ENCODE results near the gene GPAM. TPM values are rescaled to one million over a fixed set of nuclear protein-coding genes. Genes with fewer than 3 reads are reported as not detected.

The GPAM gene
- total RNA-seq, 2 donors from 2014 or later, result 137 to 343 TPM

Other genes with a start within 250 kb of the GPAM start
- not detected for gene TECTB, start 99.6 kb upstream of the GPAM start, total RNA-seq
- 10 to 100 TPM; 10.5 to 14.4 TPM for gene ACSL5, start 190.4 kb upstream of the GPAM start, total RNA-seq